A549 (cell line): ENCODE measurements around the gene HGS. TPM values are rescaled to one million over a fixed set of nuclear protein-coding genes. Genes with fewer than 3 reads are reported as not detected.
A peak's percentile ranks its signal among the peaks of the same experiment; 100 is the strongest.

Experiments used
- ATAC-seq, 2 experiments: fragments of 200-7000 bp in 1 of 2; fragments of >200 bp in 1 of 2; cut with Nextera tagmentation in 1 of 2; cut with Tn5 transposase in 1 of 2; 3 replicates each; pipeline versions ENCODE4 v1.8.0 to v1.9.1; 2018 to 2020; ENCODE audit warnings: mild to moderate bottlenecking in 1 of 2, moderate library complexity in 1 of 2
- CTCF ChIA-PET: fragments of 300-600 bp; sonication (Branson Sonifier 250); formaldehyde crosslinking; extraction: SDS; loops from one replicate; lab custom pipeline; 2021; ENCODE audit warnings: antibody characterized with exemption, inconsistent platforms; lab: Yijun Ruan, JAX
- POLR2A ChIA-PET: fragments of 350-600 bp; formaldehyde crosslinking; extraction: SDS; loops from one replicate; lab custom pipeline; 2021; ENCODE audit warnings: antibody characterized with exemption, inconsistent platforms; lab: Yijun Ruan, JAX
- DNase-seq, 2 experiments: peaks; one replicate each; pipeline versions ENCODE4 v3.0.0 to v3.0.0-alpha.2; 2011 to 2016; ENCODE audit warnings: low read depth in 1 of 2, low spot score in 1 of 2
- FAIRE-seq: peaks from 2 replicates; lab custom pipeline; 2011; peaks lifted over from hg19 to GRCh38; lab: Jason Lieb, UNC
- H3K27ac ChIP-seq, 2 experiments: fragments of >200 bp; sonication (Bioruptor Twin); formaldehyde crosslinking; 3 replicates each; pipeline ENCODE4 v1.5.1; 2016 to 2017
- H3K4me1 ChIP-seq: fragments of >200 bp; sonication (Bioruptor Twin); formaldehyde crosslinking; 3 replicates; pipeline ENCODE4 v1.6.1; 2016
- H3K4me2 ChIP-seq: fragments of >200 bp; sonication (Bioruptor Twin); formaldehyde crosslinking; 3 replicates; pipeline ENCODE4 v1.6.1; 2016
- H3K4me3 ChIP-seq: fragments of >200 bp; sonication (Bioruptor Twin); formaldehyde crosslinking; 3 replicates; pipeline ENCODE4 v1.5.1; 2016
- H3K9me3 ChIP-seq: fragments of >200 bp; sonication (Bioruptor Twin); formaldehyde crosslinking; 3 replicates; pipeline ENCODE4 v1.6.1; 2016
- BHLHE40 ChIP-seq: IDR thresholded peaks from 2 replicates; pipeline ENCODE4 v1.6.1; 2012; ENCODE audit warnings: low read depth, low read length, inconsistent platforms
- CBX8 ChIP-seq: fragments of 200-600 bp; sonication (generic); IDR thresholded peaks from 2 replicates; pipeline ENCODE4 v1.6.1; 2016
- CHD4 ChIP-seq: fragments of 200-600 bp; sonication (generic); IDR thresholded peaks from 2 replicates; pipeline ENCODE4 v1.6.1; 2016; ENCODE audit warnings: antibody characterized with exemption, mild to moderate bottlenecking, borderline replicate concordance
- FOSB ChIP-seq: fragments of 250-450 bp; sonication (Bioruptor Pico); IDR thresholded peaks from 2 replicates; pipeline ENCODE4 v1.5.0; 2020; ENCODE audit warnings: mild to moderate bottlenecking, moderate library complexity
- FOSL2 ChIP-seq, 2 experiments: fragments of 450-650 bp in 1 of 2; fragments of >200 bp in 1 of 2; sonication (Bioruptor Twin) in 1 of 2; formaldehyde crosslinking; IDR thresholded peaks; 2 replicates each; pipeline versions ENCODE4 v1.5.0 to v1.6.1; 2016 to 2020; ENCODE audit warnings: mild to moderate bottlenecking in 1 of 2, moderate library complexity in 1 of 2
- HEYL ChIP-seq: fragments of 250-450 bp; sonication (Bioruptor Pico); IDR thresholded peaks from 2 replicates; pipeline ENCODE4 v1.8.0; 2021; ENCODE audit warnings: mild to moderate bottlenecking, moderate library complexity
- HOXB5 ChIP-seq: fragments of 250-450 bp; sonication (Bioruptor Pico); IDR thresholded peaks from 2 replicates; pipeline ENCODE4 v1.5.0; 2020; ENCODE audit warnings: mild to moderate bottlenecking, moderate library complexity
- KDM1A ChIP-seq: fragments of 200-600 bp; sonication (generic); IDR thresholded peaks from 2 replicates; pipeline ENCODE4 v1.6.1; 2016; ENCODE audit warnings: low read depth, mild to moderate bottlenecking
- MAZ ChIP-seq: fragments of 150-350 bp; IDR thresholded peaks from 2 replicates; pipeline ENCODE4 v1.6.1; 2014; ENCODE audit warnings: antibody characterized with exemption, low read depth, low read length, borderline replicate concordance
- NFE2L2 ChIP-seq: fragments of 150-350 bp; conservative IDR thresholded peaks from 2 replicates; pipeline ENCODE4 v1.6.1; 2014; ENCODE audit warnings: low read length
- NPAS2 ChIP-seq: fragments of 250-450 bp; sonication (Bioruptor Pico); IDR thresholded peaks from 2 replicates; pipeline ENCODE4 v1.8.0; 2022; ENCODE audit warnings: mild to moderate bottlenecking, moderate library complexity, borderline replicate concordance
- RARB ChIP-seq: fragments of 250-450 bp; sonication (Bioruptor Pico); IDR thresholded peaks from 2 replicates; pipeline ENCODE4 v1.8.0; 2021; ENCODE audit warnings: mild to moderate bottlenecking, moderate library complexity
- SMC3 ChIP-seq: fragments of >200 bp; sonication (Bioruptor Twin); formaldehyde crosslinking; IDR thresholded peaks from 3 replicates; pipeline ENCODE4 v1.6.1; 2018; ENCODE audit warnings: inconsistent platforms
- SREBF2 ChIP-seq: fragments of 450-650 bp; IDR thresholded peaks from 2 replicates; pipeline ENCODE4 v1.6.1; 2014; ENCODE audit warnings: mild to moderate bottlenecking, moderate library complexity
- TFCP2L1 ChIP-seq: fragments of 250-450 bp; sonication (Bioruptor Pico); IDR thresholded peaks from 2 replicates; pipeline ENCODE4 v1.5.0; 2021; ENCODE audit warnings: mild to moderate bottlenecking
- ZC3H11A ChIP-seq: fragments of 450-650 bp; IDR thresholded peaks from 2 replicates; pipeline ENCODE4 v1.6.1; 2014; ENCODE audit warnings: antibody characterized with exemption, mild to moderate bottlenecking
- ZNF302 ChIP-seq: fragments of 250-450 bp; sonication (Bioruptor Pico); IDR thresholded peaks from 2 replicates; pipeline ENCODE4 v1.9.0; 2021; ENCODE audit warnings: inconsistent platforms, mild to moderate bottlenecking, moderate library complexity
- WGBS: methylation state at CpG from one replicate; pipeline ENCODE4 v1.1.6; 2017; ENCODE audit errors: missing lambda C conversion rate; 5-methylcytosine and 5-hydroxymethylcytosine counted together
- polyA plus RNA-seq, 4 experiments: library from polyadenylated mRNA; depleted of rRNA in 3 of 4; stranded (reverse); fragments of >200 nt; fragmentation: RNase III in 1 of 4; extraction: RNeasy Plus Mini Kit Qiagen cat#74134 plus additional on column Dnase treatment in 1 of 4; gene quantifications; 2 replicates in 3 of 4; 3 replicates in 1 of 4; pipeline ENCODE4 v1.2.3, GENCODE V29; 2011 to 2017
- TF ChIP-seq, protein P1 (sequence below): fragments of >200 bp; sonication (Bioruptor Twin); formaldehyde crosslinking; IDR thresholded peaks from 2 replicates; pipeline ENCODE4 v1.6.1; 2016
- TF ChIP-seq, protein P2 (sequence below): IDR thresholded peaks from 2 replicates; pipeline ENCODE4 v1.6.1; 2012
- TF ChIP-seq, protein P3 (sequence below): IDR thresholded peaks from 2 replicates; pipeline ENCODE4 v1.6.1; 2012
- TF ChIP-seq, protein P4 (sequence below): fragments of 200-600 bp; sonication (generic); IDR thresholded peaks from 2 replicates; pipeline ENCODE4 v1.6.1; 2016; ENCODE audit warnings: antibody characterized with exemption, mild to moderate bottlenecking, moderate library complexity
- TF ChIP-seq, protein P5 (sequence below): fragments of >200 bp; sonication (Bioruptor Twin); formaldehyde crosslinking; IDR thresholded peaks from 3 replicates; pipeline ENCODE4 v1.5.1; 2016
- TF ChIP-seq, protein P6 (sequence below): fragments of 250-450 bp; sonication (Bioruptor Pico); IDR thresholded peaks from 2 replicates; pipeline ENCODE4 v1.5.0; 2020; ENCODE audit warnings: low read depth, mild to moderate bottlenecking, moderate library complexity
- TF ChIP-seq, protein P7 (sequence below): fragments of 250-450 bp; sonication (Bioruptor Pico); IDR thresholded peaks from 2 replicates; pipeline ENCODE4 v1.5.0; 2021; ENCODE audit warnings: mild to moderate bottlenecking, moderate library complexity, borderline replicate concordance

Gene HGS
- polyA plus RNA-seq, 2 of the 4 experiments (the other 2 are of a cell fraction): 85.9 to 130 TPM

DNA sequence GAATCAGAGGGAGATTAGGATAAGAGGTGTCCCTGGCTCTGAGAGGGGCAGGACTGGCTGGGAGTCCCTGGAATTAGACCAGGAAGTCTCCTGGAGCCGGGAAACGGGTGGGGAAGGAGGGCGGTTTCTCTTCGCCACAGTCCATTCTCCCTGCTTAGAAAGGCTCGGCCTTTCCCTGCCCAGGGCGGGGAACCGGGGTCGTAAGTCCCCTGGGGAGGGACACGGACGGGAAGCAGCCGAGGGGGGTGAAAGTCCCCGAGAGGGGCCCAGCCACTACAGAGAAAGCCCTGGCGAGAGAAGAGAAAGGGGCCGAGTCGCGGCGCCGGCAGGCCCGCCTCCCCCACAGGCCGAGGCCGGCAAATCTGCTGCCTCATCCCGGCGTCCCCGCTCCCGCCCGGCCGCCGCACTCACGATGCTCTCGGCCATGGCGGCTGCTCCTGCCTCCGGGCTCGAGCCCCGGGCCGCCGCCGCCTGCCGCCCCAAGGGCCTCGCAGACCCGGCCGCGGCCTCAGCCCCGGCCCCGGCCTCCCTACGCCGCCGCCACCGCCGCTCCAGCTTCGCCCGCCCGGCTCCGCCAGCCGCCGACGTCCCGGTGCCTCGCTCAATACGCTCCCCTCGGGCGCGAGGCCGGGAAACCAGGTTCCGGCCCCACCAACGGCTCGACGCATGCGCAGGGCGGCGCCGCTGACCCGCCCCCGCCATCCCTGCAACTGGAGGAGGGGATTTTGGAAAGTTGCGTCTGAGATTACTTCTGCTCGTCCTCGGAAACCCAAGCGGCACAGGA, 47.1 kb upstream of the HGS start, which contains the start of the genes NPLOC4 and TSPAN10 (continued):
- TF ChIP-seq, protein P1, sequence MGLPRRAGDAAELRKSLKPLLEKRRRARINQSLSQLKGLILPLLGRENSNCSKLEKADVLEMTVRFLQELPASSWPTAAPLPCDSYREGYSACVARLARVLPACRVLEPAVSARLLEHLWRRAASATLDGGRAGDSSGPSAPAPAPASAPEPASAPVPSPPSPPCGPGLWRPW: no peak
- TF ChIP-seq NFE2L2 (no peak; the same call in 1 of the 2 replicates), KDM1A (no peak), CBX8 (no peak), CHD4 (no peak), ZNF302 (no peak), FOSB (CRISPR knock-in tag) (no peak), RARB (CRISPR knock-in tag) (no peak), SREBF2 (no peak), MAZ (peak; percentile 88), BHLHE40 (no peak)
- TF ChIP-seq, protein P2, sequence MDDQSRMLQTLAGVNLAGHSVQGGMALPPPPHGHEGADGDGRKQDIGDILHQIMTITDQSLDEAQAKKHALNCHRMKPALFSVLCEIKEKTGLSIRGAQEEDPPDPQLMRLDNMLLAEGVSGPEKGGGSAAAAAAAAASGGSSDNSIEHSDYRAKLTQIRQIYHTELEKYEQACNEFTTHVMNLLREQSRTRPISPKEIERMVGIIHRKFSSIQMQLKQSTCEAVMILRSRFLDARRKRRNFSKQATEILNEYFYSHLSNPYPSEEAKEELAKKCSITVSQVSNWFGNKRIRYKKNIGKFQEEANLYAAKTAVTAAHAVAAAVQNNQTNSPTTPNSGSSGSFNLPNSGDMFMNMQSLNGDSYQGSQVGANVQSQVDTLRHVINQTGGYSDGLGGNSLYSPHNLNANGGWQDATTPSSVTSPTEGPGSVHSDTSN: peak; percentile 81

DNA sequence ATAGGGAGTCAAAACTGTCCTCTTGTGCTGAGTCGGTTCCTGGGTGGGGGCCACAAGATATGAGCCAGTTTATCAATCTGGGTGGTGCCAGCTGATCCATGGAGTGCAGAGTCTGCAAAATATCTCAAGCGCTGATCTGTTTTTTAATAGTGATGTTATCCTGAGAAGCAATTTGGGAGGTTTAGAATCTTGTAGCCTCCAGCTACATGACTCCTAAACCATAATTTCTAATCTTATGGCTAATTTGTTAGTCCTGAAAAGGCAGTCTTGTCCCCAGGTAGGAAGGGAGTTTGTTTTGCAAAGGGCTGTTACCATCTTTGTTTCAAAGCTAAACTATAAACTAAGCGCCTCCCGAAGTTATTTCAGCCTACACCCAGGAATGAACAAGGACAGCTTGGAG, 45.1 kb upstream of the HGS start:
- POLR2A ChIA-PET: interaction anchor here (0.6 to 1.0 kb wide), 2 partner anchors 27 to 32 kb away, joined by 3 read pairs; partner anchors contain the start of genes CCDC137 and OXLD1
- Histone ChIP-seq H3K27ac (no peak overlapping the region), H3K9me3 (no peaks in the 10 kb centered on the region), H3K4me3 (no peak overlapping the region), H3K4me2 (no peak overlapping the region), H3K4me1 (peaks cover 31% of the 10 kb centered on the region)
- FAIRE-seq: no peak
- DNase-seq: no peak
- no peak for ATAC-seq
- CTCF ChIA-PET: interaction anchor here (0.6 to 1.9 kb wide), 9 partner anchors 17 to 1061 kb away, joined by 3 to 10 read pairs (median 4); partner anchors contain the start of genes ARL16 and HGS
- 63% methylated on average over 4 of the region's 4 CpGs for WGBS
- no peak for TF ChIP-seq TFCP2L1 (CRISPR knock-in tag)
- no peak for TF ChIP-seq FOSB (CRISPR knock-in tag)
- TF ChIP-seq, protein P3, sequence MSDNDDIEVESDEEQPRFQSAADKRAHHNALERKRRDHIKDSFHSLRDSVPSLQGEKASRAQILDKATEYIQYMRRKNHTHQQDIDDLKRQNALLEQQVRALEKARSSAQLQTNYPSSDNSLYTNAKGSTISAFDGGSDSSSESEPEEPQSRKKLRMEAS: no peak
- TF ChIP-seq, protein P4, sequence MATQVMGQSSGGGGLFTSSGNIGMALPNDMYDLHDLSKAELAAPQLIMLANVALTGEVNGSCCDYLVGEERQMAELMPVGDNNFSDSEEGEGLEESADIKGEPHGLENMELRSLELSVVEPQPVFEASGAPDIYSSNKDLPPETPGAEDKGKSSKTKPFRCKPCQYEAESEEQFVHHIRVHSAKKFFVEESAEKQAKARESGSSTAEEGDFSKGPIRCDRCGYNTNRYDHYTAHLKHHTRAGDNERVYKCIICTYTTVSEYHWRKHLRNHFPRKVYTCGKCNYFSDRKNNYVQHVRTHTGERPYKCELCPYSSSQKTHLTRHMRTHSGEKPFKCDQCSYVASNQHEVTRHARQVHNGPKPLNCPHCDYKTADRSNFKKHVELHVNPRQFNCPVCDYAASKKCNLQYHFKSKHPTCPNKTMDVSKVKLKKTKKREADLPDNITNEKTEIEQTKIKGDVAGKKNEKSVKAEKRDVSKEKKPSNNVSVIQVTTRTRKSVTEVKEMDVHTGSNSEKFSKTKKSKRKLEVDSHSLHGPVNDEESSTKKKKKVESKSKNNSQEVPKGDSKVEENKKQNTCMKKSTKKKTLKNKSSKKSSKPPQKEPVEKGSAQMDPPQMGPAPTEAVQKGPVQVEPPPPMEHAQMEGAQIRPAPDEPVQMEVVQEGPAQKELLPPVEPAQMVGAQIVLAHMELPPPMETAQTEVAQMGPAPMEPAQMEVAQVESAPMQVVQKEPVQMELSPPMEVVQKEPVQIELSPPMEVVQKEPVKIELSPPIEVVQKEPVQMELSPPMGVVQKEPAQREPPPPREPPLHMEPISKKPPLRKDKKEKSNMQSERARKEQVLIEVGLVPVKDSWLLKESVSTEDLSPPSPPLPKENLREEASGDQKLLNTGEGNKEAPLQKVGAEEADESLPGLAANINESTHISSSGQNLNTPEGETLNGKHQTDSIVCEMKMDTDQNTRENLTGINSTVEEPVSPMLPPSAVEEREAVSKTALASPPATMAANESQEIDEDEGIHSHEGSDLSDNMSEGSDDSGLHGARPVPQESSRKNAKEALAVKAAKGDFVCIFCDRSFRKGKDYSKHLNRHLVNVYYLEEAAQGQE: no peak
- no peak for TF ChIP-seq HOXB5 (CRISPR knock-in tag)
- TF ChIP-seq, protein P5, sequence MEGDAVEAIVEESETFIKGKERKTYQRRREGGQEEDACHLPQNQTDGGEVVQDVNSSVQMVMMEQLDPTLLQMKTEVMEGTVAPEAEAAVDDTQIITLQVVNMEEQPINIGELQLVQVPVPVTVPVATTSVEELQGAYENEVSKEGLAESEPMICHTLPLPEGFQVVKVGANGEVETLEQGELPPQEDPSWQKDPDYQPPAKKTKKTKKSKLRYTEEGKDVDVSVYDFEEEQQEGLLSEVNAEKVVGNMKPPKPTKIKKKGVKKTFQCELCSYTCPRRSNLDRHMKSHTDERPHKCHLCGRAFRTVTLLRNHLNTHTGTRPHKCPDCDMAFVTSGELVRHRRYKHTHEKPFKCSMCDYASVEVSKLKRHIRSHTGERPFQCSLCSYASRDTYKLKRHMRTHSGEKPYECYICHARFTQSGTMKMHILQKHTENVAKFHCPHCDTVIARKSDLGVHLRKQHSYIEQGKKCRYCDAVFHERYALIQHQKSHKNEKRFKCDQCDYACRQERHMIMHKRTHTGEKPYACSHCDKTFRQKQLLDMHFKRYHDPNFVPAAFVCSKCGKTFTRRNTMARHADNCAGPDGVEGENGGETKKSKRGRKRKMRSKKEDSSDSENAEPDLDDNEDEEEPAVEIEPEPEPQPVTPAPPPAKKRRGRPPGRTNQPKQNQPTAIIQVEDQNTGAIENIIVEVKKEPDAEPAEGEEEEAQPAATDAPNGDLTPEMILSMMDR: no peak
- TF ChIP-seq, protein P6, sequence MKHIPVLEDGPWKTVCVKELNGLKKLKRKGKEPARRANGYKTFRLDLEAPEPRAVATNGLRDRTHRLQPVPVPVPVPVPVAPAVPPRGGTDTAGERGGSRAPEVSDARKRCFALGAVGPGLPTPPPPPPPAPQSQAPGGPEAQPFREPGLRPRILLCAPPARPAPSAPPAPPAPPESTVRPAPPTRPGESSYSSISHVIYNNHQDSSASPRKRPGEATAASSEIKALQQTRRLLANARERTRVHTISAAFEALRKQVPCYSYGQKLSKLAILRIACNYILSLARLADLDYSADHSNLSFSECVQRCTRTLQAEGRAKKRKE (CRISPR knock-in tag): no peak
- no peak for TF ChIP-seq ZC3H11A
- no peak for TF ChIP-seq FOSL2 (IDR thresholded peaks at IDR 0.05)
- TF ChIP-seq FOSL2 (CRISPR knock-in tag; IDR thresholded peaks at IDR 0.05): no peak
- TF ChIP-seq RARB (CRISPR knock-in tag): no peak
- no peak for TF ChIP-seq HEYL (CRISPR knock-in tag)
- TF ChIP-seq NPAS2: no peak
- no peak for TF ChIP-seq SMC3
- TF ChIP-seq, protein P7, sequence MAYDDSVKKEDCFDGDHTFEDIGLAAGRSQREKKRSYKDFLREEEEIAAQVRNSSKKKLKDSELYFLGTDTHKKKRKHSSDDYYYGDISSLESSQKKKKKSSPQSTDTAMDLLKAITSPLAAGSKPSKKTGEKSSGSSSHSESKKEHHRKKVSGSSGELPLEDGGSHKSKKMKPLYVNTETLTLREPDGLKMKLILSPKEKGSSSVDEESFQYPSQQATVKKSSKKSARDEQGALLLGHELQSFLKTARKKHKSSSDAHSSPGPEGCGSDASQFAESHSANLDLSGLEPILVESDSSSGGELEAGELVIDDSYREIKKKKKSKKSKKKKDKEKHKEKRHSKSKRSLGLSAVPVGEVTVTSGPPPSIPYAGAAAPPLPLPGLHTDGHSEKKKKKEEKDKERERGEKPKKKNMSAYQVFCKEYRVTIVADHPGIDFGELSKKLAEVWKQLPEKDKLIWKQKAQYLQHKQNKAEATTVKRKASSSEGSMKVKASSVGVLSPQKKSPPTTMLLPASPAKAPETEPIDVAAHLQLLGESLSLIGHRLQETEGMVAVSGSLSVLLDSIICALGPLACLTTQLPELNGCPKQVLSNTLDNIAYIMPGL (CRISPR knock-in tag): no peak
- TF ChIP-seq, all 56 proteins: peak for 0
